RPMI8226 (cell line): Measurements from ENCODE around the gene IFI27.

Source experiments
- DNase-seq: peaks from one replicate; pipeline ENCODE4 v3.0.0-alpha.2; 2015

IFI27 gene

DNA sequence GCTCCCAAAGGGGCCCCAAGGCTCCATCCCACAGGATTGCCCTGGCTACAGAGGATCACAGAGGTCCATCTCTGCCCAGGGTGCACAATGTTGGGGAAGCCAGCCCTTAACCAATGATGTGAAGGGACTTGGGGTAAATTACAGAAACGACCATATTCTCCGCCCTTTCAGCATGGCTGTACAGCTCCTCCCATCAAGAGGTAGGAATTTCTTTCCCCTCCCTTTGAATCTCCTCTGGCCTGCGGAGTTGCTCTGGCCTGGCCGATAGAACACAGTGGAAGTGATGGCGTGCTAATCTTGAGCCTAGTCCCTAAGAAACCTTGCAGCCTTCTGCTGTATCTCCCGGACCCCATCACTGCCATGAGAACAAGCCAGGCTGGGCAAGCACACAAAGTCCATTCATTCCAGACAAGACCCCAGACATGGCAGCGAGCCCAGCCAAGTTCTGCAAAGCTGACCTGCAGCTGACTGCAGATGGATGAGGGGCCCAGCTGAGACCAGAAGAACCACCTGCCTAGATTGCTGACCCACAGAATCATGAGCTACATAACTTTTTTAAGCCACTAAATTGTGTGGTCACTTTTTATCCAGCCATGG, 6.9 kb upstream of the IFI27 start:
- DNase-seq: no peak

DNA sequence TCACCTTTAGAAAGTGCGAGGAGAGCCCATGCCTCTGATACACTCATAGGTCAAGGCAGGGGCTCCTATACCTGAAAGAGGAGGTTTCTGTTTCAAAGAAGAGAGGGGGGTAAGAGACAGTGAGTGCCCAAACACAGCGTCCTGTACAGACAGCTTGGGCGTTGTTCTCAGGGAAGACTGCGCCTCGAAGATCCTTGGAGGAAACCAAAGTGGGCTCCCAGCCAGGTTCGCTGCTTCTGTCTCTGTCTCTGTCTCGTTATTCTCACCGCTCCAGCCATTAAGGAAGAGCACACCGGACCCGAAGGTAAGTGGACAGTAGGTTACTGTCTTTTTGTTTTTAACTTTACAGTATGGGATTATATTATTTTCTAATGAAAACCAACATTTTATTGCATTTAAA, 5.8 kb upstream of the IFI27 start:
- no peak for DNase-seq

DNA sequence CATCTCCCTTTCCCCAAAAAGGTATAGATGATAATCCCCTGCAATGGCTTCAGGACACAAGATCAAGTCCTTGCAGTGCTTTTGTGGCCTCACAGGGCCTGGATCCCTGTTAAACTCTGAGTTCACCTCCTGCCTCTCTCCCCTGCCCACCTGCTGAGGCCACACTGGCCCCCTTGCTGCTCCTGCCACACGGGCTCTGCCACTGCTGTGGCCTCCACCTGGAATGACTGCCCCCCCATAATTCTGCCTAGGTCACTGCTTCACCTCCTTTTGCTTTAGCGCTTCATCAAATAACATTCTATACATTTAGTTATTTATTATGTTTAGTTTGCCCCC, 653 bp upstream of the IFI27 start:
- DNase-seq: no peak

DNA sequence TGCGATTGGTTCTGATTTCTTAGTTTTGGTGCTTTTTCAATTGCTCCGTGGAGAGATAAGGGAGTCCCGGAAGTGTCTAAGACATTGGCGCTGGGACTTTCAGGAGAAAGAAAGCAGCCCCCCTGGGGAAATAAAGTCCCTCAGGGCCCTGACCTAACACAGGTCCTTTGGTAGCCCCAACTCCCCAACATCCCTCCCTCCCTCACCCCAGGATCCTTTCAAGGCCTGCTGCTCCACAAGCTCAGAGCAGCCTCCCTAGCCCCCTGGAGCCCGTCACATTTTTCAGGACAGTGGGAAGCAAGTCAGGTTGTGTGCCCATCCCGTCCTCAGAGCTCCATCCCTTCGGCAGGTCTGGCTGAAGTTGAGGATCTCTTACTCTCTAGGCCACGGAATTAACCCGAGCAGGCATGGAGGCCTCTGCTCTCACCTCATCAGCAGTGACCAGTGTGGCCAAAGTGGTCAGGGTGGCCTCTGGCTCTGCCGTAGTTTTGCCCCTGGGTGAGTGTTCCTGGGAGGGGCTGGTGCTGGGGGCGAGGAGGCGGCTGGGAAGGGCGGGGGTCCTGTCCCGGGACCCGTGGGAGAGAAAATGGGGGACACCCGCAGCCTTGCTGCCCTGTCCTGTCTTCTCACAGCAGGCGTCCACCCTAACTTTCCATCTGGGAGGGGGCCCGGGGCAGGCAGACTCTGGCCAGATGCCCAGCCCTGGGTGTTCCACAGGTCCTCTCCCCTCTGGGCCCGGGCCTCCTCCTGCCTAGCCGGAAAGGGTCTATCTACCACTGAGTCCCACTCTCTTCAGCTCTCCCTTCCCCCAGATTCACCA, 950 bp downstream of the IFI27 start:
- no peak for DNase-seq

DNA sequence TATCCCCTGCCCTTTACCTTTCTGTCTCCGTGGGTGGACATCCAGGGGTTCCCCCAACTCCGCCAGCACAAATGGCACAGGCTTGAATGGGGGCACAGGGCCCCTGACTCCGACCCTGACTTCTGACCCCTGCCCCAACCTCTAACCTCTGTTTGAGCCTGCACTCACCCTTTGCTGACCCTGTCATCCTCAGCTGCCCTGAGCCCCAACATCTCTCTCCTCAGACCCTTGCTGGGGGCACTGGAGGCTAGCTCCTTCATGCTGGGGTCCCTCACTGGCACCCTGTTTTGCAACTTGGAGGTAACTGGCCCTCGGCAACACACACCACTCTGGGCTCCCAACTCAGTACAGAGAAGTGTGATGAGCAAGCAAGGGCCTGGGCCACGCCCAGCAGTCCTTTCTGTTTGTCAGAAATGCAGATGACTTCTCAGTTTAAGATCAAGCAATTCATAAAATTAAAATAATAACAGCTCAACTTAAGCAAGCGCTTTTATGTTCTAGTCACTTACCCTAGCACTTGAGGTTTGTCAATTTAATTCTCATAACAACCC, 2.1 kb downstream of the IFI27 start:
- no peak for DNase-seq

DNA sequence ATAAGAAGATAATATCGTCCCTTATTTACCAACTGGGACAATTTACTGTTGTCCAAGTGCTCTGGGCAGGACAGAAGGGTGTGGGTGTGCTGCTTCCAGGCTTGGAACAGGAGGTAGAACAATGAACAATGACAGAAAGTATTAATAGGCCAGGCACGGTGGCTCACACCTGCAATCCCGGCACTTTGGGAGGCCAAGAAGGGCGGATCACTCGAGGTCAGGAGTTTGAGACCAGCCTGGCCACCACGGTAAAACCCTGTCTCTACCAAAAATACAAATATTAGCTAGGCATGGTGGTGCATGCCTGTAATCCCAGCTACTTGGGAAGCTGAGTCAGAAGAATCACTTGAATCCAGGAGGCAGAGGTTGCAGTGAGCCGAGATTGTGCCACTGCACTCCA, 2.5 kb downstream of the IFI27 start:
- no peak for DNase-seq

DNA sequence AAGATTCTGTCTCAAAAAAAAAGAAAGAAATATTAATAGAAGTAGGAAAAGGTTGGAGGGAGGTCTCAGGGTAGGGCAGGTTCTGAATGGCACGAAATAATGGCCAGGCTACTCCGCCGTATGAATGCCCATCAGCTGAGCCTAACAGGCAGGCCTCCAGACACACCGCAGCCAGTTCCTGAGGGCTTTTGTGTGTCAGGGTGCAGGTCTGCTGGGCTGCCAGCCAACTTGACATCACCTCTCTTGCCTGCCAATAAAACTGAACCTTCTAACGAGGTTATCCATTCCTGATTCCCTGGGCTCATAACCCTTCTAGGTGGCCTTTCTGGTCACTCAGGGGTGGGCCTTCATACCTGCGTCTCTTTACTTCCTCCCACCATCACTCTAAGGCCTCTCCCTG, 3.0 kb downstream of the IFI27 start:
- no peak for DNase-seq

DNA sequence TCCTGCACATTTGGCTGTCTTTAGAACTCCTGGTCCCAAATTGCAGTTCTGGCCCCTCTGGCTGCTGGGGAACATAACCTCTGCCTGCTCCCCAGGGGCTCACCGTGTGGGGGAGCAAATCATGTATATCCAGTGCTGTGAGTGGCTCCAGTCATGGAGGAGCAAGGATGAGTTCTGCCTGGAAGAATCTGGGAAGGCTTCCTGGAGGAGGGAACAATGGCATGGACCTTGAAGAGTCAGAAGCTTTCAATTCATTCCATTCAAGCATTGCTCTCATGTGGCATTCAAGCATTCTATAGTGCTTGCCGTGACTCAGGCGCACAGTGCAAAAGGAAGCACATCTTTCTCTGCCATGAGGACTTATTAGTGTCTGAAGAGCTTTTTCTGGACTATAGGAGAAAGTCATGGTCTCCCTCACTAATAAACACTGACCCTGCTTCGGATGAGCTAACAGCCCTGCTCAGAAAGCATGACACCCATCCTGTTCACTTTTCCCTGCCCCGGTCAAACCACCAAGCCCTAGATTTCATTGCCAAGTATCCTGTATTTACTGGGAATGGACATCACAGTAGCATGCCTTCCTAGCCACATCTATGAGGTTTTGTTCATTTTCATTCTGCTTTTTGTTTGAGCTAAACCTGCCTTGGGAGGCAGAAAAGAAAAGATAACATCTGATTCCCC, 3.5 kb downstream of the IFI27 start:
- no peak for DNase-seq

DNA sequence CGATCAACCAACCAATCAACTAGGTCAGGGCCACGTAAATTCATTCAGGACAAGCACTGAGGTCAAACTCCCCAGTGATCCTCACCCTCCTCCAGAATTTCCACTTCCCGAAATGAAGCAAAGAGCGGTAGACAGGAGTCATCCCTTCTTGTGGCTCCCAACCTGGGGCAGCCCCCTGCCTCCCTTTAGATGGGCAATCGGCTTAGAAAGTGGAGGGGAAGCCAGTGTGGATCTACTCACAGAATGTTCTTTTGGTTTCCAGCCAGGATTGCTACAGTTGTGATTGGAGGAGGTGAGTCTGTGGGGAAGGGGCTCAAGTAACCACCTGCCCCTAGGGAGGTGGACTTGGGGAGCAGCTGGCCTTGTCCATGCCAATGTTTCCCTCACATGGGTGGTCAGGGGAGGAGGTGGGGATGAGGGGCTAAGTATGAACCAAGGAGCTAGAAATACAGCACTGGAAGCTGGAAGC, 4.1 kb downstream of the IFI27 start:
- DNase-seq: no peak

DNA sequence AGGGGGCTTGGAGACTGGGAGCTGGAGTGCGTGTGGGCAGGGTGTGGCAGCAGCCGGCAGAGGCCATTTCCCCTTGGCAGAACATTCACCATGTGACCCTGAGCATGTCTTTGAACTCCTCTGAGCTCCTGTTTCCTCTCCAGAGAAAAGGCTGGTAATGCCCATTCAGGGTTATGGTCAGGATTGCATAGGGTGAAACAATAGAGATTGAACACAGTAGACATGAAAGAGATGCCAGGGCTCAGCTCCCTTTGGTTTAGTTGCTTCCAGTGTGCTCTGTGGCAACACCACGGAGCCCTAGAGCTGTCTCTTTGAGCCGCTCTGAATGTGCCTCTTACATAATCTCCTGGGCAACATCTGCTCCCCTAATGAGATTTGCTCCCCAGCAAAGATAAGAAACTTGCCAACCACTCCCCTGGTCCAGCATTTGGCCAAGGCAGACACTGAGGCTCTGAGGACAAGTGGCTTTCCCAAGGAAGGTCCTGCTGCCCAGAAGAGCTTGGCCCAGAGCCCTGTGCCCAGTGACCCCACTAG, 4.6 kb downstream of the IFI27 start:
- no peak for DNase-seq

DNA sequence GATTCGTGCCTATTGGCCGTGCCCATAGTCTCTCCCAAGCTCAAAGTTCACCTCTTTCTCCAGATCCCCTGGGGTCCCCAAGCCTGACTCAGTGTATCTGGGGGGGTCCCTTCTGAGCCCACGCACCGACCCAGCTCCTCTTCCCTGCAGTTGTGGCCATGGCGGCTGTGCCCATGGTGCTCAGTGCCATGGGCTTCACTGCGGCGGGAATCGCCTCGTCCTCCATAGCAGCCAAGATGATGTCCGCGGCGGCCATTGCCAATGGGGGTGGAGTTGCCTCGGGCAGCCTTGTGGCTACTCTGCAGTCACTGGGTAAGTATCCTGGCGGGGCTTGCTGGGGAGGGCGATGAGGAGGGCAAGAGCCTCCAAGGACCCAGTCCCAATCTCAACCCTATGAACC, 5.1 kb downstream of the IFI27 start:
- no peak for DNase-seq

DNA sequence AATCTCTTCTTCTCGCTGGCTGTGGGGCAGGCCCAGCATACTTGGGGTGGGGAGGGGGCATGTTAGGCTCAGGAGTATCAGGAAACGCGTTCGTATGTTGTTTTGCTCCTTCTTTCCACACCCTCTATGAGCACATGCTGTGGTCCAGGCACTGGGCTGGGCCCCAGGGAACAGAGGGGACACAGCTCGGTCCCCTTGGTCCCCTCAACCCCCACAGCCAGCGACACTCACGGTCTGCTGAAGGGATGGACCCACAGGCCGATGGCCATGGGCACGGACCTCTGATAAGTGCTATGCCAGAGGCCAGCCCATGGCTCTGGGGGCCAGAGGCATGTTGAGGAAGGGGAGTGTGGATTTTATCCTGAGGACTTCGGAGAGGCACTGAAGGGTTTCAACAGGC, 6.2 kb downstream of the IFI27 start:
- no peak for DNase-seq

DNA sequence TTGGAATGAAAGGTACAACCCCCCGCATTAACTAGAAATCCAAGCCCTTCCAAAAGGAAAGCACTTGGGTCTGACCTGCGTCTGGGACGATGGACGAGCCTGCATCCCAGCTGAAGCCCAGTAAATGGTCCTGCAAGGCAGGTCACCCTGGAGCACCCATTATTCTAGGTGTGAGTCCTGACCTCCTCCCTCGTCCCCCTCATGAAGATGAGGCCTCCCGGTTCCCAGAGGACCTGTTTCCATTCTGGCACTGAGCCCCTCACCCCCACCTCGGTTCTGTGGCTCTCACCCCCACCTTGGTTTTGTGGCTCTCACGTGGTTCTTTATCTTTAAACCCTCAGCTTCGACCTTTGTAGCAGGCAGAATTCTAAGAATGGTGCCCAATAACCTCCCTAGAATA, 7.3 kb downstream of the IFI27 start:
- DNase-seq: no peak

DNA sequence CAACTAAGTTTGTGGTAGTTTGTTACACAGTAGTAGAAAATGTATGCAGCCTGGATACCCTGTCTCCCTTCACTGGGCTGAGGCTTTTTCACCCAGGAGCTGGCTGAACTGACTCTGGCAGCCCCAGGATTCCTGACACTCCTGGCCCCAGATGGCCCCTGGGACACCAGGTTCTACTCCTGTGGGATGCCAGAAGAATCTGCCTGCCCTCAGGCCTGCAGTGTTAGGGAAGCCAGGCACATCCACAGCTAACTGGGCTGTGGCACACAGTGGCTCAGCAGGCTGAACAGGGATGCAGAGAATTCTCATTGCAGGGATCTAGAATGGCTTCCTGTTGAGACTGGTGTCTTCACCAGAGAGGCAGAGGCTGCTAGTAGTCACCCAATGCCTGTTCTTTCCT, 8.5 kb downstream of the IFI27 start:
- DNase-seq: no peak

DNA sequence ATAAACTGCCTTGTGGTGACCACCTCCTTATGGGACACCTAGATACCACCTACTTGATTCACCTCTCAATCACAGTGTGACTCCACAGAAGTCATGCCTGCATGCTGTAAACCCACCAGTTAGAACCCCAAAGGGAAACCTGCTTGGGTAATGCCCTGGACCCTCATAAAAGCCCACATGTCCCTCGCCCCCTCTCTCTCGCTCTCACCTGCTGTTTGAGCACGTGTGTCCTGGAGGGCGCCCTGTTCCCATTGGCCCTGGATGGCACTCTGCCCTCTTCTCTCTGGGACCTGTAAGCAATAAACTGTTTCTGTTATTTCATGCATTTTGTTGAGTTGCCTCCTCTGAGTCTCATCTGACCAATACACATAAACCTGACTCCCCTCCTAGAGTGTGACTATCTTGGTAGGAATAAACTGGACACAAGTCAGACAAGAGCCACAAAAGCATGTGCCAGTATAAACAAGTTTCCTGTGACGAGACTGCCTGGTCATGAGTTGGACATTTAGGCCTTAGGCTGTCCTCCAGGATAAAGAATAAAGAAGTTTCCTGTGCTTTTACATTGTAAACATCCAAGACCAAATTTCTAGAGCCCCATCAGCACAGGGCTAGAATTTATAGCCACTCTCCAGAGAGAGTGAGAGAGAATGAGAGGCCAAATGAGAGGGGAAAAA, 10.3 kb downstream of the IFI27 start:
- DNase-seq: no peak

DNA sequence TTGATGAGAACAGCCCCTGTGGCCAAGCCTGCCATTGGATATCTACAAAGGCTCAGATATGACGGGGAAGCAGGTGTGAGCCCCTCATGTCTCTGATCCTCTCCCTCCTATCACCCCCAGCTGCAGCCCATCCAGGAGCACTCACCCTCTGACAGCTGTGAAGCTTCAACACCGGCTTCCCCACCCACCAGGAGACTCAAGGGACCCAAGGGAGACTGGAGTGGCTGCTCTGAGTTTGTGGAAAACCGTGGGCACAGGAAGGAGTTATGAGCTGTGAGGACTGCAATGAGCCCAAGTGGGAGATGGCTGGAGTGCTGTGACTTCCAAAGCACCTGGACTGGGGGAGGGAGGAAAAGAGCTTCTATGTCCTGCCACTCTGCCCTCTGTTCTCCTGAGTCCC, 10.9 kb downstream of the IFI27 start:
- DNase-seq: no peak

DNA sequence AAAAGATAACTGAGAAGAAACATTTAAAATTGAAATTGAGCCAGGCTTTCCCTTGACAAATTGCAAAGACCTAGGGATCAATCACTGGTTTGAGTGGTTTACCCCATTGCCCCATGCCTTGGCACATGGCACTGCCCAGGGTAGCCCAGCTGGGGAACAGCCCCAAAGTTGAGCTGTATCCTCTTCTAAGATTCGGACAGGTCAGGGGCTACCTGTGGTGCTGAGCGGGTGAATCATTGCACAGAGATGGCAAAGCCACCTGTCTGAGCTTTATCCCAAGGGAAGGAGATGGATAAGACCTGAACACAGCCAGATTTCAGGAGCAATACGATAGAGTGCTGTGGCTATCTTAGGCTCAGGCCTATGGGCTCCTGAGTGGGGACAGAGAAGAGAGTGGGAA, 11.9 kb downstream of the IFI27 start:
- no peak for DNase-seq

DNA sequence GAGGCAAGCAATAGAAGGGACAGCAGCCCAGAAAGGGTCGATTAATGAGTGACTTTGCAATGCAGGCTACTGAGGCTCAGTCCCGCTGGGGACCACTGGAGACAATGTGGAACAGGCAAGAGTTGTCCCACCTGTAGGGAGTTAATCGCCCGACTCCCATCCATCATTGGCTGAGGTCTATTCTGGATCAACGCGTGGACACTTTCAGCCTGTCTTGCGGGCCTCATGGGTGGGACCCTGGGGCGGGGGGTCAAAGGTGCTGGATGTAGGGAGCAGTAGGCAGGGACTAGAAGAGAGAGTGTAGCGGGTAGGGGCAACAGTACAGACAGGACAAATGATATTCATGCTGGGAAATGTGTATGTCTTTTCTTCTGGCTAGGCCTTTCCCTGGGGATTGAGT, 12.8 kb downstream of the IFI27 start:
- no peak for DNase-seq

DNA sequence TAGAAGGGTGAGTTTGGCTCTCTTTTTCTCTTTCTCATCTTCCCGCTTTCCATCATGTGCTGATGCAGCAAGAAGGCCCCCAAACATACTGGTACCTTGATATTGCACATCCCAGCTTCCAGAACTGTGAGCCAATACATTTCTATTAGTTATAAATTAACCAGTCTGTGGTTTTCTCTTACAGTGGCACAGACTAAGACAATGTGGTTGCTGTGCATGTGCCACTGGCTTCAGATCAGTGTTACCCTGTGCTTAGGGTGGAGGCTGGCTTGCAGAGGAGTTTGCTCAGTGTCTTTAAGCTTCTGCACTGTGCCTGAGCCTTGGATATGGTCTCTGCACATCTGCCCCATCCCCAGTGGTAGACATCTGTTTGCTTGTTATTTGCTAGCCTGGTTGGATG, 13.3 kb downstream of the IFI27 start:
- no peak for DNase-seq

DNA sequence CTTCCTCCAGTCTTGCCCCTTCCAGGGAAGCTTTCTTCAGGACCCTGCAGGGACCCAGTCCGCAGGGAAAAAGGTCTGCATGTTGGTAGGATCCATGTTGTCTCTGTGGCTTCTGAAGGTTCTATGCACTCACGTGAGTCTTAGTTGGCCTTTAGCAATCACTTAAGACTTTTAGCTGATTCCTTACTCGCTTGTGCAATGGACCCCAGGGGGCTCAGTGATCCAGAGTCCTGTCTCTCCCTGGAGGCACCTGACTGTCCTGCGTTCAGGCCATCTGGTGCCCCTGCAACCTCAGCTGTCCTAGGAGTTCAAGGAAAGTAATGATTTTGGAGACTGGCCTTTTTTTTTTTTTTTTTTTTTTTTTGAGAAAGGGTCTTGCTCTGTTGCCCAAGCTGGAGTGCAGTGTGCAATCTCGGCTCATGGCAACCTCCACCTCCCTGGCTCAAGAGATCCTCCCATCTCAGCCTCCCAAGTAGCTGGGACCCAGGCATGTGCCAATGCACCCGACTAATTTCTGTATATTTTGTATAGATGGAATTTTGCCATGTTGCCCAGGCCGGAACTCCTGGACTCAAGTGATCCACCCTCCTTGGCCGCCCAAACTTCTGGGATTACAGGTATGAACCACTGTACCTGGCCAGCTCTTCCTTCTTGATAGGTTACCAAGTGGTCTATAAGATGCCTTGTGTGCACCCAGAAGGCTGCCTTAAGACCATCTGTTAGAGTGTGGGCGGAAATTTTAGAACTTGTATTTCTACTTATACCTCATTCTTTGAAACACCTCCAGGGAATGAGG, 14.2 kb downstream of the IFI27 start:
- no peak for DNase-seq

DNA sequence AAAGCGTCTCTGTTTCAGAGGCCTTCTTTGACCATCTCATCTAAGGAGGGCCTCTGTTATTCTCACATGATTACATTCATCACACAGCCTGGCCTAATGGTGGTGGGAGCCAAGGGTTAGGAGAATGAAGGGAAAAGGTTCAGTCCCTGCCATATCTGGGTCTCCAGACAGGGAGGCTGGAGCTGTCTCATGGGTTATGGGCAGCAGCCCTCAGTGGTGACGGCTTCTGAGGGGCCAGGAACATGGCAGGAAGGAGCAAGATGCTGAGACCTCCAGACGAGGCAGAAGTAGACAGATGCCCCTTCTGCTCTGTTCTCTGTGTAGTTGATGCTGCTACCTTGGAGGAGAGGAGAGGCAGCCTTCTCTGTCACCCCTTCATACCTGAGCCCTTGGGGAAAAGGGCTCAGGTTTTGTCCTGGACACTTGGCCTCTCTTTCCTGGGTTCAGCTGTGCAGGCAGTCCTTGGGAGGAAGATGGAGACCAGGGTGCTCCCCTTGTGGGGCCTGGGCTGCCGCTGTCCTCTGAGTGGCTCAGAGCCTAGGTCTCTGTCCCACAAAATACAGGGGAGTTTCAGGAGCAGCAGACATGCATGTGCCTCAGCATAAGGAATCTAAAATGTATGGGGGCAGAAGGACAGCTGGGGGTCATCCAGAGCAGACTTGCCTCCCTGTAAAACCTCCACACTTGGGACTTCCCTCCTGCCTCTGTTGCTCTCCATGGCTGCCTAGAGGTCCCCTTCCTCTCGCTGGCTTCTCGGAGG, 15.3 kb downstream of the IFI27 start:
- no peak for DNase-seq

DNA sequence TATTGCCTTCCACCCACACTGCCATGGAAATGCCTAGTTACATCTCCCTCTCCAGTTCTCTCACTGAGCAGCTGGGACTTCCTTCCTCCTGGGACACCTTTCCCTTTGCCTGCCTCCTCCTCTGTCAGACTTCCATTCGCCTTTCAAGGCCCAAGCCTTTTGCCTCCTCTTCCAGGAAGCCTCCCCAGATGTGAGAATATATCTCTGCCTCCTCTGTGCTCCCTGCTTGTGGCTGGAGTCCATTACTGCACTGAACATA, 15.8 kb downstream of the IFI27 start:
- no peak for DNase-seq
